ENCODE results near the gene ZNF610.

ZNF610 gene

DNA sequence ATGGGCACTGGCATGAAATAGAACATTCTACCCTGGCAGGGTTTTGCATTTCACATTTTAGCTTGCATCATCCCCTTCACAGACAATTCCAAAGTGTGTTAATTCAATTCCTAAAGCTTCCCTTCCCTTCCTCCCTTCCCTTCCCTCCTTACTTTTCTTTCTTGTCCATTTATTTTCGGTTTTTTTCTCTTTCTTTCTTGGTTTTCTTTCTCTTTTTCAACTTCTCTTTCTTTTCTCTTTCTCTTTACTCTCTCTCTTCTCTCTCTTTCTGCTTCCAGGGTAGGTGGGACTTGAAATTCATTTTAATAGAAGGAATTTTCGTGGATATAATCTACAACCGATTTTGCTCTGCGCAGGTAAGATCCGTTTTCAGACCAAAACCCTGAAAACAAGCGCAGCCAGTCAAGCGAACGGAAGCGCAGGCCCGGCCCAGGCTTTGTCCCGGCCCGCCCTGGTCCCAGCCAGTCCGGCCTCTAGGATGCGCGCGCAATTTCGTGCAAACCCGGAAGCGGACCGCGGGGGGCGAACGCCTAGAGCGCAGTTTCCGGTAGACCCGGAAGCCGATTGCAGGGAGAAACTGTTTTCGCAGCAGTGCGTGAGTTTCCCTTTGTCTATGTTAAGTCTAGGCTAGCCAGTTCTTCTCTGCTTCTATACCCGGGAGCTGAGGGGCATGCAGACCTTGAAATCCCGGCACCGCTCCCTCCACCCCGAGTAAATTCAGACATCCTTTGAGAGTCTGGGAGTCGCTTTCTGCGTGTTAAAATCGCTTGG, 61.5 kb downstream of the ZNF610 start, which contains the start of gene ZNF528:
TSS of gene ZNF528 (plus strand) at position 540 of the 771 bp plus-strand sequence. CDS start 4,165 bp downstream, outside the sequence.
- DNase-seq (ENCODE audit: low read depth in 1 of 2, low spot score in 1 of 2) = peak; percentile 88 to 93

DNA sequence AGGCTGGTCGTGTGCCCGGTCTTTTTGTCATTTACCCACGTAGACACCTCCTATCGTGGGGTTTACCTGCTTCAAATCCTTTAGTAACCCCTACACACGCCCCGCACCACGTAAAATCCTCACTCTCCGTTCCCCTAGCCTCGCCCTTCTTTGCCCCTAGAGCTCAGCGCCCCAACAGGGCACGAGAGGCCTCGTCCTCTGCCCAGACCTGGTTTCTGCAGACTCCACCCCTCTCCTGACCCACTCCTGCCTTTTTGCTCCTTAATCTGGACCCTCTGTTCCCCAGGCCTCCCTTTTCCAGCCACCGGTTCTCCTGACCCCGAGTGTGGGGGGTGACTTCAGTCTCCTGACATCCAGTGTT, 62.0 kb downstream of the ZNF610 start:
- no peak for DNase-seq (ENCODE audit: low read depth in 1 of 2, low spot score in 1 of 2)

DNA sequence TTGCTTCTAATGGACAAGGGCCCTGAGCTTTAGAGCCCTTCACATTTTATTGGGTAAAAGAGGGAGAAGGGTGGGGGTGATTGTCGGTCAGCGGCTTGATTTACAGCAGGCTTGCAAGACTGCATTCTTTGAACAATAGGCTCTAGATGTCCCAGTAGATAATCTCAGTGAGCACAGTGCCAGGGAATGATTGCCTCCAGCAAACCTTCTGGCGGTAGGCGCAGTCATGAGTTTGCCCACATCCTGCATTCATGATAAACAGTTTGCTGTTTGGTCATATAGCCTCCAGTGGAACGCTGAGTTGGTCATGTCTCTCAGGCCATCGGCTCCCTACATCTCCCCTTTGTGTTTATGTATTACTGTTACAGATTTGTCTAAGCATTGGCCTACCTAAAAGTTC, 74.2 kb downstream of the ZNF610 start:
- DNase-seq (ENCODE audit: low read depth in 1 of 2, low spot score in 1 of 2) = no peak

DNA sequence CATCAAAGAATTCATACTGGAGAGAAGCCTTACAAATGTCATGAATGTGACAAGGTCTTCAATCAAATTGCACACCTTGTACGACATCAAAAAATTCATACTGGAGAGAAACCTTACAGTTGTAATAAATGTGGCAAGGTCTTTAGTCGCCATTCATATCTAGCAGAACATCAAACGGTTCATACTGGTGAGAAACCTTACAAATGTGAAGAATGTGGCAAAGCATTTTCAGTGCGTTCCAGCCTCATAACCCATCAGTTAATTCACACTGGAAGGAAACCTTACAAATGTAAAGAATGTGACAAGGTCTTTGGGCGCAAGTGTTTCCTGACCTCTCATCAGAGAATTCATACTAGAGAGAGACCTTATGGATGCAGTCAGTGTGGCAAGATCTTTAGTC, 79.7 kb downstream of the ZNF610 start:
- no peak for DNase-seq (ENCODE audit: low read depth in 1 of 2, low spot score in 1 of 2)

All from activated T-helper 1 cell treated with anti-CD3 and anti-CD28 coated beads, Interleukin-2, amount 50 U/mL, for 16 hours (primary cell).